WI38 (cell line): ENCODE data around the gene UTP4.

ENCODE experiments used
- H3K4me3 ChIP-seq: 2 replicates; pipeline ENCODE4 v1.5.1; 2011; ENCODE audit warnings: low read depth, mild to moderate bottlenecking, control low read depth, low read length
- CTCF ChIP-seq: IDR thresholded peaks from 2 replicates; pipeline ENCODE4 v1.5.1; 2012; ENCODE audit warnings: low read depth, mild to moderate bottlenecking, control low read depth, low read length

Gene UTP4

GRCh38 chr16:69182730-69183416 lies 50.4 kb downstream of the UTP4 start:
- no peak overlapping the region for H3K4me3 ChIP-seq
- TF ChIP-seq CTCF, result no peak

- TF ChIP-seq CTCF, result no peak
- peak within 1 kb of the TSS; percentile 72 for H3K4me3 ChIP-seq
Measured at GRCh38 chr16:69186642-69187445, 54.4 kb downstream of the UTP4 start, which contains the start of gene SNTB2. Gene SNTB2 (plus strand): TSS chr16:69187164. CDS start chr16:69187167, 3 bp downstream.

GRCh38 chr16:69187446-69188235 lies 55.2 kb downstream of the UTP4 start:
- peak overlapping the region; percentile 72 for H3K4me3 ChIP-seq
- no peak for TF ChIP-seq CTCF

- no peak for TF ChIP-seq CTCF
- H3K4me3 ChIP-seq, result peak overlapping the region; percentile 72
Measured at GRCh38 chr16:69188236-69188549, 55.7 kb downstream of the UTP4 start.

- peak overlapping the region; percentile 72 for H3K4me3 ChIP-seq
- TF ChIP-seq CTCF, result no peak
Measured at GRCh38 chr16:69188716-69189115, 56.3 kb downstream of the UTP4 start.

- no peak for TF ChIP-seq CTCF
- no peak overlapping the region for H3K4me3 ChIP-seq
Measured at GRCh38 chr16:69190046-69190588, 57.7 kb downstream of the UTP4 start.
